ENCODE data around the gene KIFC1.

Gene KIFC1

DNA sequence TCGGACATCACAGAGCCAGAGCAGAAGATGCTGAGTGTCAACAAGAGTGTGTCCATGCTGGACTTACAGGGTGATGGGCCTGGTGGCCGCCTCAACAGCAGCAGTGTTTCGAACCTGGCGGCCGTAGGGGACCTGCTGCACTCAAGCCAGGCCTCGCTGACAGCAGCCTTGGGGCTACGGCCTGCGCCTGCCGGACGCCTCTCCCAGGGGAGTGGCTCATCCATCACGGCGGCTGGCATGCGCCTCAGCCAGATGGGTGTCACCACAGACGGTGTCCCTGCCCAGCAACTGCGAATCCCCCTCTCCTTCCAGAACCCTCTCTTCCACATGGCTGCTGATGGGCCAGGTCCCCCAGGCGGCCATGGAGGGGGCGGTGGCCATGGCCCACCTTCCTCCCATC is 51.4 kb downstream of the KIFC1 start:
- H3K4me3 ChIP-seq (ENCODE audit: low read depth in 1 of 2, low read length in 2 of 2) = no peak overlapping the region
- H3K4me1 ChIP-seq (ENCODE audit: insufficient read depth, low read length) = no peaks in the 10 kb centered on the region
- no peak overlapping the region for H3K4me2 ChIP-seq (ENCODE audit: insufficient read depth, low read length)
- no peaks in the 10 kb centered on the region for H3K79me2 ChIP-seq (ENCODE audit: insufficient read depth, low read length)
- no peak overlapping the region for H3K9ac ChIP-seq (ENCODE audit: low read depth, low read length)
- no peaks in the 10 kb centered on the region for H3K9me3 ChIP-seq (ENCODE audit: insufficient read depth, low read length, severe bottlenecking)
- no peak overlapping the region for H3K27ac ChIP-seq (ENCODE audit: low read length)
- H4K20me1 ChIP-seq (ENCODE audit: insufficient read depth, low read length) = peaks cover 7% of the 10 kb centered on the region; the same call in 1 of the 2 replicates
- ATAC-seq (ENCODE audit: insufficient read depth, low read depth) = no peak
- H3K27me3 ChIP-seq (ENCODE audit: insufficient read depth, low read length, poor library complexity) = no peaks in the 10 kb centered on the region
- TF ChIP-seq, protein P1, sequence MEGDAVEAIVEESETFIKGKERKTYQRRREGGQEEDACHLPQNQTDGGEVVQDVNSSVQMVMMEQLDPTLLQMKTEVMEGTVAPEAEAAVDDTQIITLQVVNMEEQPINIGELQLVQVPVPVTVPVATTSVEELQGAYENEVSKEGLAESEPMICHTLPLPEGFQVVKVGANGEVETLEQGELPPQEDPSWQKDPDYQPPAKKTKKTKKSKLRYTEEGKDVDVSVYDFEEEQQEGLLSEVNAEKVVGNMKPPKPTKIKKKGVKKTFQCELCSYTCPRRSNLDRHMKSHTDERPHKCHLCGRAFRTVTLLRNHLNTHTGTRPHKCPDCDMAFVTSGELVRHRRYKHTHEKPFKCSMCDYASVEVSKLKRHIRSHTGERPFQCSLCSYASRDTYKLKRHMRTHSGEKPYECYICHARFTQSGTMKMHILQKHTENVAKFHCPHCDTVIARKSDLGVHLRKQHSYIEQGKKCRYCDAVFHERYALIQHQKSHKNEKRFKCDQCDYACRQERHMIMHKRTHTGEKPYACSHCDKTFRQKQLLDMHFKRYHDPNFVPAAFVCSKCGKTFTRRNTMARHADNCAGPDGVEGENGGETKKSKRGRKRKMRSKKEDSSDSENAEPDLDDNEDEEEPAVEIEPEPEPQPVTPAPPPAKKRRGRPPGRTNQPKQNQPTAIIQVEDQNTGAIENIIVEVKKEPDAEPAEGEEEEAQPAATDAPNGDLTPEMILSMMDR (IDR thresholded peaks at IDR 0.05; ENCODE audit: borderline replicate concordance, extremely low read depth, low read length, poor library complexity, severe bottlenecking) = no peak
- no peak for TF ChIP-seq EZH2 (IDR thresholded peaks at IDR 0.05; ENCODE audit: borderline replicate concordance, low read depth, low read length, severe bottlenecking)
- no peak for DNase-seq
- H2AFZ ChIP-seq (ENCODE audit: low read depth, low read length) = no peak overlapping the region
- H3K36me3 ChIP-seq (ENCODE audit: insufficient read depth, low read length) = peaks cover 77% of the 10 kb centered on the region

GRCh38 chr6:33443619-33444504 is 52.2 kb downstream of the KIFC1 start:
- DNase-seq (no peak), ATAC-seq (ENCODE audit: insufficient read depth, low read depth) (no peak)
- H3K4me1 ChIP-seq (ENCODE audit: insufficient read depth, low read length) = no peaks in the 10 kb centered on the region
- no peaks in the 10 kb centered on the region for H3K79me2 ChIP-seq (ENCODE audit: insufficient read depth, low read length)
- H3K27ac ChIP-seq (ENCODE audit: low read length) = no peak overlapping the region
- no peak overlapping the region for H3K4me2 ChIP-seq (ENCODE audit: insufficient read depth, low read length)
- no peak overlapping the region for H3K9ac ChIP-seq (ENCODE audit: low read depth, low read length)
- no peaks in the 10 kb centered on the region for H3K27me3 ChIP-seq (ENCODE audit: insufficient read depth, low read length, poor library complexity)
- H2AFZ ChIP-seq (ENCODE audit: low read depth, low read length) = no peak overlapping the region
- peaks cover 77% of the 10 kb centered on the region for H3K36me3 ChIP-seq (ENCODE audit: insufficient read depth, low read length)
- H4K20me1 ChIP-seq (ENCODE audit: insufficient read depth, low read length) = peaks cover 7% of the 10 kb centered on the region; the same call in 1 of the 2 replicates
- H3K9me3 ChIP-seq (ENCODE audit: insufficient read depth, low read length, severe bottlenecking) = no peaks in the 10 kb centered on the region
- H3K4me3 ChIP-seq (ENCODE audit: low read depth in 1 of 2, low read length in 2 of 2) = no peak overlapping the region
- no peak for TF ChIP-seq EZH2 (IDR thresholded peaks at IDR 0.05; ENCODE audit: borderline replicate concordance, low read depth, low read length, severe bottlenecking)
- TF ChIP-seq, protein P1 (IDR thresholded peaks at IDR 0.05; ENCODE audit: borderline replicate concordance, extremely low read depth, low read length, poor library complexity, severe bottlenecking) = no peak

- Histone ChIP-seq H4K20me1 (ENCODE audit: insufficient read depth, low read length) (peaks cover 7% of the 10 kb centered on the region; the same call in 1 of the 2 replicates), H2AFZ (ENCODE audit: low read depth, low read length) (no peak overlapping the region), H3K4me2 (ENCODE audit: insufficient read depth, low read length) (no peak overlapping the region), H3K79me2 (ENCODE audit: insufficient read depth, low read length) (no peaks in the 10 kb centered on the region), H3K27me3 (ENCODE audit: insufficient read depth, low read length, poor library complexity) (no peaks in the 10 kb centered on the region), H3K9me3 (ENCODE audit: insufficient read depth, low read length, severe bottlenecking) (no peaks in the 10 kb centered on the region), H3K4me3 (ENCODE audit: low read depth in 1 of 2, low read length in 2 of 2) (no peak overlapping the region), H3K36me3 (ENCODE audit: insufficient read depth, low read length) (peaks cover 85% of the 10 kb centered on the region), H3K4me1 (ENCODE audit: insufficient read depth, low read length) (no peaks in the 10 kb centered on the region), H3K27ac (ENCODE audit: low read length) (no peak overlapping the region), H3K9ac (ENCODE audit: low read depth, low read length) (no peak overlapping the region)
- DNase-seq (no peak), ATAC-seq (ENCODE audit: insufficient read depth, low read depth) (no peak)
- no peak for TF ChIP-seq EZH2 (IDR thresholded peaks at IDR 0.05; ENCODE audit: borderline replicate concordance, low read depth, low read length, severe bottlenecking)
- TF ChIP-seq, protein P1 (IDR thresholded peaks at IDR 0.05; ENCODE audit: borderline replicate concordance, extremely low read depth, low read length, poor library complexity, severe bottlenecking) = no peak
Measured at GRCh38 chr6:33445119-33445603, 53.5 kb downstream of the KIFC1 start.

Data from DND-41 (cell line).